T1000 (cell line): ENCODE data around the gene RUSF1.
"Not testable (repeated sequence)": the region's sequence is repeated elsewhere in the genome, so short reads cannot be mapped to it uniquely, and the experiment has no call there.

ENCODE experiments used
- DNase-seq: peaks from one replicate; lab custom pipeline; 2025; ENCODE audit warnings: mixed read lengths; lab: John Stamatoyannopoulos, UW

Gene RUSF1

DNA sequence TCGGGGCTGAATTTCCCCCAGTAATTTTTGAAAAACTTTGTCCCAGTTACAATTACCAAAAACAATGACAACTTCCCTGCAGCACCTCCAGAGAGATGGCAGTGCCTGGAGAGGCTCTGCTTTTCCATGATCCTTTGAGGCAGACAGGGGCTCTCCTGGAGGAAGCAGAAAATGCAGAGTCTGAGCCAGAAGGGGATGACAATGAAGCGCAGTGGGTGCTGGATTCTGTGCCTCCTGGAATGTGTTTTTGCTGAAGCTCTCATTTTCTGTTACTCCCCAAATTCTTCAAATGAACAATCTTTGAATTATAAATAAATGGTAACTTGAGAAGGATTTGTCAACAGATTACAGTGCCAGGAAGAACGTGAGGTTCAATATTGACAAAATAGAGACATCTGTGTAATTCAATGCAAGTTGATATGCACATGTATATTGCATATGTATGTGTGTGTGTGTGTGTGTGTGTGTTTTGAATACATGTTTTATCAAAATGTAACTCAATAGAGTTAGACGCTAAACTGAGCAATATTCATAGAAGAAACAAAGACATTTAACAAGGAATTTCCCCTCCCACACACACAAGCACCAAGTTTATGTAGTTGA lies 9.7 kb upstream of the RUSF1 start:
- no peak for DNase-seq

DNA sequence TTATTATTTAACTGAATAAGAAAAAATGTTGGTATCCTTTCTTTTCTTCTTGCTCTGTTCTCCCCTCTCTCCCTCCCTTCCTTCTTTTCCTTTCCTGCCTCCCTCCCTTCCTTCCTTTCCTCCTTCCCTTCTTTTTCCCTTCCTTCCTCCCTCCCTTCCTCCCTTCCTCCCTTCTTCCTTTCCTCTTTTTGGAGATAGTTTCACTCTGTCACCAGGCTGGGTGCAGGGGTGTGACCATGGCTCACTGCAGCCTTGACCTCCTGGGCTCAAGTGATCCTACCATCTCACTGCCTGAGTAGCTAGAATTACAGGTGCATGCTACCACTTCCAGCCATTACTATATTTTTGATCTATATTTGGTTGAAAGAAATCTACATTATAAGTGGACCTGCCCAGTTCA lies 5.7 kb upstream of the RUSF1 start:
- no peak for DNase-seq

DNA sequence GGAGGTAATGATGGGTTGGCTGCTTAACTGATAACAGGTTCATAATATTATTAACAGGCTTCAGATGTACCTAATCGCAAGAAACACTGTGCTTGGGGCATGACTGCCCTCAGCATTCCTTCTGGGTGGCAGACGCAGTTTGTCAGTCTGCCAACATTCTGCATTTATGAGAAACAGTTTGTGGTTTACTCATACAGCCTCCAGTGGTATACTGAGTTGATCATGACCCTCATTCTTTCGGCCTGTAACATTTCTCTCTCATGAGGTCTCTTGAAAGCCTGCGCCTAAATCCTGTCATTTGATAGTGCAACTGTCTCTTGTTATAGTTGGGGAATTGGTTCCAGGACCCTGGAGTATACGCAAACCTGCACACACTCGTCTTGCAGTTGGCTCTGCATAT lies 4.9 kb upstream of the RUSF1 start:
- DNase-seq, result peak; percentile 69

DNA sequence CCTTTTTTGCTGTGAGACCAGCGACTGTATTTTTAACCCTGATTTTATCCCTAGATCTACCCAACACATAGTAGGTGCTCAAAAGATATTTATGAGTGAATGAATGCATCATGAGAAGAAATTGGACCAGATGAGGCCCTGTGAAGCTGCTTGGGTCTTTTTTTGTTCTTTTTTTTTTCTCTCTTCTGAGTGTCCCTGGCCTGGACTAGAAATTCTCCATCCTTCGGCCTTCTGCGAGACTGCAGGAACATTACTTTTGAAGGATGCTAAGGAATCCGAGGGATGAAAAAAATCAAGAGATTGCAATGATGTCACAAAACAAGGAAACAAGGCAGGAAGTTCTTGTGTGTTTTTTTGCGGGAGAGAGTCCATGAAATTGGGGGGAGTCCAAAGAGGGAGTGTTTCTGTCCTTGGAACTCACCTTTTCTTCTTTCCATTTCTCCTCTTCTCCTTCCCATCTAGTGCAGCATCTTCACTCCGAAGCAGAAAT lies 560 bp upstream of the RUSF1 start:
- no peak for DNase-seq

DNA sequence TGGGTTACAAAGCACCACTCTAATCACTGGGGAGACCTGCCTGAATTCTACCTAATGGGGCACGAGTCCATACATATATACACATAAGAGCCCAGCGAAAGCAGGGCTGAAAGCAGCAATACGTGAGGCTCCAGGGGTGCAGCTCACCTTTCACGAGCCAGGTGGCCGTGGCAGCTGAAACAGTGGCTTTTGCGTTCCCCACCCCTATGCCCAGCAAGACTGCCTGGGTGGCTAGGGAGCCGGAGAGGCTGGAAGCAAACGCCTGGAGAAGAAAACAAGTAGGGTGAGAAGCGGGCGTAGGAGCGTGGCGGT lies 618 bp downstream of the RUSF1 start:
- no peak for DNase-seq

DNA sequence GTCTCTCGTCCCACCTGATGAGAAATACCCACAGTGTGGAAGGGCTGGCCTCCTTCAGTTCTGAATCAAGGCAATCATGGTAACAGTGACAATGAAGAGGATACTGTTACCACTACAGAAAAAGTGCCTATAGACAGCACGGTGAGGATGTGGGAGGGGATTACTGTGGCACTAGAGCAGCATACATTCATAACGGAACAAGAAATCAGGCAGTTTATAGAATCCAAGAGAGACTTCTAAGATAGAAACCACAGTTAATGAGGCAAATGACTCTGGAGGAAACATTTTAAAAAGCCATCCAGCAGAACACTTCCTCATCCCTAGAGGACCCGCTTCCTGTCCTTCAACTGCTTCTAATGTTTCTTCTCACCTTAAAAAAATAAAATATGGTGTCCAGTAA lies 2.7 kb downstream of the RUSF1 start:
- no peak for DNase-seq

DNA sequence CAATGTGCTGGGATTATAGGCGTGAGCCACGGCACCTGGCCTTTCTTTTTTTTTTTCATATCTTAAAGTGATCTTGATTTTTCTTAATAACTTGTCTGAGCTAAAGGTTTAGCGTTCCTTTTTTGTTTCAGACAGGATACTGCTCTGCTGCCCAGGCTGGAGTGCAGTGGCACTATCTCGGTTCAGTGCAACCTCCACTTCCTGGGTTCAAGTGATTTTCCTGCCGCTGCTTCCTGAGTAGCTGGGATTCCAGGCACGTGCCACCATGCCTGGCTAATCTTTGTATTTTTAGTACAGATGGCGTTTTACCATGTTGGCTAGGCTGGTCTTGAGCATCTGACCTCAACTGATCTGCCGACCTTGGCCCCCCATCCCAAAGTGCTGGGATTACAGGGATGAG lies 4.0 kb downstream of the RUSF1 start:
- no peak for DNase-seq

DNA sequence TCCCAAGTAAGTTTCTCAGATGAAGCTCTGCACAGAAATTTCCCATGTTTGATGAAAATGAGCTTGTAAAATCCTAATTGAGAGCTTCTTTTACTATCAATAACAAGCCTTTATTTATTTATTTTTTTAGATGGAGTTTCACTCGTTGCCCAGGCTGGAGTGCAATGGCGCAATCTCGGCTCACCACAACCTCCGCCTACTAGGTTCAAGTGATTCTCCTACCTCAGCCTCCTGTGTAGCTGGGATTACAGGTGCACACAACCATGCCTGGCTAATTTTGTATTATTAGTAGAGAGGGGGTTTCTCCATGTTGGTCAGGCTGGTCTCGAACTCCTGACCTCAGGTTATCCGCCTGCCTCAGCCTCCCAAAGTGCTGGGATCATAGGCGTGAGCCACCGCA lies 4.6 kb downstream of the RUSF1 start:
- DNase-seq, result not testable (repeated sequence)

DNA sequence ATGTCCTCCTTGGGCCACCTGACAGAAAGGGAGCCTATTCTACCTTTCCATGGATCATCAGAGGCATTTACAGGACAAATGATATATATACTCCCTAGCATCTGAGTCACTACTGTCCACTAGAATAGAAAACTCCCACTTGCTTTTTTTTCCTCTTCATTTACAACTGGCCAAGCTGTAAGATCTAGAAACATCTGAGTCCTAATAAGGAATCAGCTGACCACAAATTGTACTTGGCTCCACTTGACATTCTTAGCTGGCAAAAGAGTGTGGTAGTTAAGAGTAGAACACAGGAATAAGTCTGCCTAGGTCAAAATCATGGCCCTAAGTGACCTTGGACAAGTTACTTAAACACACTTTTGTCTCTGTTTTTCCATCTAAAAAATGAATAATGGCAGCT lies 5.2 kb downstream of the RUSF1 start:
- no peak for DNase-seq

DNA sequence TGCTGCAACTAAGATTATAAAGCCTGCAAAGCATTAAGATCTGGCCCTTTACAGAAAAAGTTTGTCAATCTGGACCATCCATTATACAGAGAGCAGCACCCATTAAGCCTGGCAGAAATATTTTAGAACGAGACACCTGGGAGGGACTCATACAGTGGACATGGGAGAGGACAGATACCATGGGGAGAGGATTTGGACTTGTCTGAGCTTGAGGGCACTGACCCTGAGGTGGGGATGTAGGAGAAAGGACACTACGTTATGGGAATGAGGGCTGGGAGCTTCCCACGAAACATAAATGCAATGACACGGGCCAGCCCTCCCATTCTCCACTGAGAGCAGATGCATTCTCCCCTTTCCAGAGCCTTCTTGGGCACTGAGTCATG lies 6.2 kb downstream of the RUSF1 start:
- DNase-seq, result no peak

DNA sequence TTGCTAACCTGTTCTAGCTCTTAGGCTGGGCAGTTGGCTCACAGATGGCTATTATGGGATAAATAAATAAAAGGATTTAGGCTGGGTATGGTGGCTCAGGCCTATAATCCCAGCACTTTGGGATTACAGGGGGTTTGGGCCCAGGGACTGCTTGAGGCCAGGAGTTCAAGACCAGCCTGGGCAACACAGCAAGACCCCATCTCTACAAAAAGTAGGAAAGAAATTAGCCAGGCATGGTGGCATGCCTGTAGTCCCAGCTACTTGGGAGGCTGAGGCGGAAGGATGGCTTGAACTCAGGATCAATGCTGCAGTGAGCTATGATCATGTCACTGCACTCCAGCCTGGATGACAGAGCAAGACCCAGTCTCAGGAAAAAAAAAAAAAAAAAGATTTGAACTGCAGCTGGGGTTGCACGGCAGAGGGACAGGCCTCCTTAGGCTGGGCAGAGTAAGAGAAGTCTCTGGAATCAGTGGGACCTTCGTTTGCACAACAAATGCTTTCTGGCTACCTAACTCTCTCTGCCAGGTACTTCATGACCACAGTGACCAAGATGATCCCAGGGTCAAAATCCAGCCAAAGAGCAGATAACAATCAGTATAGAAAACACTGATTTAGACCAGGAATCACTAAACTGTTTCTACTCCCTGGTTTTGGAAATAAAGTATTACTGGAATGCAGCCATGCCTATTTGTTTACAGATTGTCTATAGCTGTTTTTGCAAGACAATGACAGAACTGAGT lies 6.8 kb downstream of the RUSF1 start:
- no peak for DNase-seq

DNA sequence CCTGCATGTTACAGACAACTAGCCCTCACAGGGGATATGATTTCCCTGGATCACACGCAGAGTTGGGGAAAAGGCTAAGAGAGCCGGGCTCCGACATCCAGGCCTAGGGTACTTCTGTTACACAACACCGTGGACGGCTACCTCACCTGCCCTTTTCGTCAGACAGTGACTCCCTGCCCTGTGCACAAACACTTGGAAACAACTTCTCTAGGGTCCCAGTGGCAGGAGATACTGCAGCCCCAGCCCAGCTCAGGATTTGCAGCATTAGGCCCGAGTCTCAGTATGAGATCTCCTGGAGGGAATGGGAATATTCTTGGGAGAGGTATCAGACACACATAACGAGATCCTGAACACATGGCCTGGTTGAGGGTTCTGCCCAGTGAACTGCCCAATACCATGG lies 8.3 kb downstream of the RUSF1 start:
- no peak for DNase-seq

DNA sequence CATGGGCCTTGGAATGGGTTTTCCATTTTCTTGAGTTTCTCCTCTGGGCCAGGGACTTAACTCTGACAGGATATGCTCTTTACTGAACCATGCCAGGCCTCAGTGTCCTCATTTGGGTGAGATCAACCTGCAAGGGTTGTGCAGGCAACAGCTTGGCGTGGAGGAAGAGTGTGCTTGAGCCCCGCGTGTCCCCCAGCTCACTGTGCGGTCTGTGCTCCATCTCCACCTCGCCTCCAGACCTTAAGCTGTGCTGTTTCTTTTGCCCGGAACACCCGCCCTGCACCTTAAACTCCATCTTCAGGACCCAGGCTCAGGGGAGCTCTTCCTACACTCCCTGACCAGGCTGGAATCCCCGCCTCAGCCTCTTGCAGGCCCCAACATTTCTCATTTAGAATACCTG lies 9.7 kb downstream of the RUSF1 start:
- DNase-seq, result no peak

DNA sequence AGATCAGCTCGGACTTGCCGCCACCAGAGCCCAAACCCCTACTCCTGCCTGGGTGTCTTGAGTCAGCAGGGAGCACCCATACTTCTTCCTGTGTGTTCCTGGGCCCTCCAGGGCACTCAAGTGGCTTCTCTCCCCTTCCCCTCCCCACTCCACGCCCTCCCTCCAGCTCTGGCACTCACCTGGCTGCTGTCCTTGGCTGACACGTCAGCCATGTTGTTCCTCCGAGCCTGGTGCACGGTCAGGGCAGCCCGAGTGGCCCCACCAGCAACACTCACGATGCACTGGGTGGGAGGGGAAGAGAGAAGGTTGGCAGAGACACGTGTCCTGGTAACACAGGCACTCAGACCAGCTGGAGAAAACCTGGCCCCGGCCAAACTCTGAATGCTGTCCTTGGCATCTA lies 11.5 kb downstream of the RUSF1 start:
- no peak for DNase-seq

DNA sequence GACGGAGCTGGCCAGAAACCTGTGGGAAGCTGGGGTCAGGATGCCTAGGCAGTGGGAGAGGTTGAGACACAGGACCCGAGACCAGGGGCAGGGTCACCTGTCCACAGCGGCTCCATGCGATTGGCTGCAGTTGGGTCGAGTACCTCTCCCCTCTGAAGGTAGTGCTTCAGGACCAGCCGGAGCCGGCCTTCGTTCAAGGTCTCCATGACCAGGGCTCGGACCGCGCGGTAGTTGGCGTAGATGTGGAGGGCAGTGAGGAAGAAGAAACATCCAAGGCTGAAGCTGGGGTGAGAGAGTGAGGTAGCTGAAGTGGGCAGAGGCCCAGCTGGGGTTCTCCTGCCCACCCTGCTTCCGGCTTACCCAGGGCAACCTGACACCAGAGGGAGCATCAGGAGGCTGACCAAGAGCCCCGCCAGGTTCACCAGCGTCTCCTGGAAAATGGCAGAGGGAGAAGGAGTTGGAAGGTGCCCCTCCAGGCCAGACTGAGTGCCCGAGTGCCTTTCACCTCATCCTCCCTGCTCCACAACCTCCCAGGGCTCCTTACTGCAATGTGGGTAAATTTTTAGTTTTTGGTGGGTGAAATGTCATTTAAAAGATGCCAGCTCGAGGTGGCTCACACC lies 14.6 kb downstream of the RUSF1 start:
- DNase-seq, result no peak

DNA sequence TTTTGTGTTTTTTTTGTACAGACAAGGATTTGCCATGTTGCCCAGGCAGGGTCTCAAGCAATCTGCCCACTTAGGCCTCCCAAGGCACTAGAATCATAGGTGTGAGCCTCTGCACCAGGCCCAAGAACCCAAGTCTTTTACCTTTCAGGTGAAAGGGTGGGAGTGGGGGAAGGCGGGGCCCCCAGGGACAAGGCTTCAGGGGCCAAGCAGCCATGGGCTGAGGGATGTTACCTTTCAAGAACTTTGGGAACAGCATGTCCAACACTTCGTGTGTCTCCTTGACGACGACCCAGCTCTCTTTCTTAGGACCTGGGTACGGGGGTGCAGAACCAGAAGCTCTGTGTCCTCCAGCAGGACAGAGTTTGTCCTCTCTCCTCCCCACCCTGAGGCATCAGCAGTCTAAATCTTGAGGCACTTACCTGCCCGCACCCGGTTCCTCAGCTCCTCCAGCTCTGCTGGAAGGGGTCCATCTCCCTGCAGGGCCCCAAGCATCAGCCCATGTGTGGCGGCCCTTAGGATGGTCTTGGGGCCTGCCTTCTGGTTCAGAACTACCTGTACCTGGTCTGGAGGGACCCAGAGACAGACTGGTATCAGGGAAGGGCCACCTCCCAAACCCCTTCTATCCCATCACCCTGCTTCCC lies 16.3 kb downstream of the RUSF1 start:
- no peak for DNase-seq

DNA sequence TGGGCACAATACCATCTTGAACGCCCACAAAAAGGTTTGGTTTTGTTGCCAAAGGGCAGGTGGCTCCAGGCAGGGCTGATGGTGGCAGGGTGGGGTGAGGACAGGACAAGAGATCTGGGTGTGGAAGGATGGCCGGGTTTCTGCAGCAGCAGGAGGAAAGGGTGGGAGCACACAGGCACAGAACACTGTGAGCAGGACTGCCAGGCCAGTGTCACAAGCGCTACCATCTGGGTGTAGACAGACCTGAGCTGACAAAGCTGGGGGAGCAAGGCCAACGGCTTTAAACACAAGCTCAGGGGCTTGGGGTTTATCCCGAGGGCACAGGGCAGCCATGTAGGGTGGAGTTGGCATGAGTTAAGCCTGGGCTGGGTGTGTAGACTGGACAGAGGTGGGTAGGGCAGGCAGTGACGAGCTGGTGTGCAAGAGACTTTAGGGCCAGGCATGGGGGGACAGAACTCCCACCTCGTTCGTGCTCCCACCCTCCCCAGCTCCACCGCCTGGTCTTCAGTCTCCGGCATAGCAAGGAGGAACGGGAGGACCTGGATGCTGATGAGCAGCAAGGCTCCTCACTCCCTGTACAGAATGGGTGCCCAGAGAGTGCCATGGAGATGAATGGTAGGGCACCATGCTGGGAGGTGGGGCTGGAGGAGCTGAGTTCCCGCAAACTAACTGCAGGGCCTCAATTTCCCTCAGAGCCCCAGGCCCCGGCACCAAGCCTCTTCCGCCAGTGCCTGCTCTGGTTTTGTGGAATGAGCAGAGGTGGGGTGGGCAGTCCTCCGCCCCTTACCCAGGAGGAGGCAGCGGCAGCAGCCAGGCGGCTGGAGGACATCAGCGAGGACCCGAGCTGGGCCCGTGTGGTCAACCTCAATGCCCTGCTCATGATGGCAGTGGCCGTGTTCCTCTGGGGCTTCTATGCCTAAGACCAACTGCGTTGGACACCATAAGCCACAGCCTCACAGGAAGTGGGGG lies 18.3 kb downstream of the RUSF1 start:
- no peak for DNase-seq

DNA sequence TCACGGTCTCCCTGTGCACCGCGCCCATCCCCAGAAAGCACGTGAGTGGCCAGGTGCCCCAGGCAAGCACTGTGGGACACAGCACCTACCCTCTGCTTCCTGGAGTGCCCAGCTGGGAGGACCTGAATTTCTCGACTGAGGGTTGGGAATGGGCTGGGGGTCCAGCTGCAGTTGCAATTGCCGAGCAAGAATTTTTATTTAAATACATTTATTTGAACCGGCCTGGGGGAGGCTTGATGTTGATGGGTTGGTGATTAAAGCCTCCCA lies 19.0 kb downstream of the RUSF1 start:
- no peak for DNase-seq

DNA sequence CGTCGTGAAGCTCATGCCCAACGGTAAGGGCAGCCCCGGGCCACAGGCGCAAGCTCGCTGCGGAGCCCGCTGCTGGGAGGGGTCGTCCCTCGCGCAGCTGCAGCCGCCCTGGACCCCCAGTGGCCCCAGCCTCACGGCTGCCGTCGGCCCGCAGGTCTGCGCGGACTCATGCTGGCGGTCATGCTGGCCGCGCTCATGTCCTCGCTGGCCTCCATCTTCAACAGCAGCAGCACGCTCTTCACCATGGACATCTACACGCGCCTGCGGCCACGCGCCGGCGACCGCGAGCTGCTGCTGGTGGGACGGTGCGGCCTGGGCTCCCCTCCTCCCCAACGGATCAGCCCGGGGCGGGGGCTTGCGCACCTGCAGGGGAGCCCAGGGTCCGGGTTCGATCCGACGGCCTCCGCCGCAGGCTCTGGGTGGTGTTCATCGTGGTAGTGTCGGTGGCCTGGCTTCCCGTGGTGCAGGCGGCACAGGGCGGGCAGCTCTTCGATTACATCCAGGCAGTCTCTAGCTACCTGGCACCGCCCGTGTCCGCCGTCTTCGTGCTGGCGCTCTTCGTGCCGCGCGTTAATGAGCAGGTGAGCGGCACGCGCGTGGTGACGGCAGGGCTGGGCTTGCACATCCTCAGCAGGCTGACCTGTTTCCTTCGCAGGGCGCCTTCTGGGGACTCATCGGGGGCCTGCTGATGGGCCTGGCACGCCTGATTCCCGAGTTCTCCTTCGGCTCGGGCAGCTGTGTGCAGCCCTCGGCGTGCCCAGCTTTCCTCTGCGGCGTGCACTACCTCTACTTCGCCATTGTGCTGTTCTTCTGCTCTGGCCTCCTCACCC lies 19.5 kb downstream of the RUSF1 start:
- DNase-seq, result no peak

DNA sequence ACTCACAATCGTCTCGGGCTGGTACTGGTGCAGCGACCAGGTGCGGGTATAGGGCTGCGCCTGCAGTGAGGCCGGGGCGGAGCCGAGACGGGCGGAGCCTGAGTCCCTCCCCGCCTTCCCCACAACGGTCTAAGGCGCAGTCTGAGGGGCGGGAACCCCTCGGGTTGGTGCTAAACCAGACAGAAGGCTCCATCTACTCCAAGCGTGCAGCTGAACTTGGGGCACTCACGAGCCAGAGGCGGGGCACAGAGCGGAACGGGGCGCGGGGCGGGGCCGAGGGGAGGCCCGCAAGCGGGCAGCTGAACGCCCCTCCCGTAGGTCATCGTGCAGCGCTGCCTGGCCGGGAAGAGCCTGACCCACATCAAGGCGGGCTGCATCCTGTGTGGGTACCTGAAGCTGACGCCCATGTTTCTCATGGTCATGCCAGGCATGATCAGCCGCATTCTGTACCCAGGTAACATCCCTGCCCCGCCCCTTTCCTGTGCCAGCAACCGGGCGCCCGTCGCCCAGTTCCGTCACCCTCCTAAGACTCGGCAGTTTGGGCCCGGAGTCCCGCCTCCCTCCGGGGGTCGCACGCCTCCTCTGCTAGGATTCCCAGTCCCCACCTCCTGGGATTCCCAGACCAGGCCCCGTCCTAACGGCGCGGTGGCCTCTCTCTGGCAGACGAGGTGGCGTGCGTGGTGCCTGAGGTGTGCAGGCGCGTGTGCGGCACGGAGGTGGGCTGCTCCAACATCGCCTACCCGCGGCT lies 20.3 kb downstream of the RUSF1 start:
- no peak for DNase-seq
